HUES6 (cell line): ENCODE measurements around the gene SOD3.

Source experiments
- H3K27ac ChIP-seq: 2 replicates; pipeline ENCODE4 v1.7.0; 2013; ENCODE audit warnings: low read depth, mild to moderate bottlenecking, low read length, inconsistent platforms
- H3K27me3 ChIP-seq: 2 replicates; pipeline ENCODE4 v1.6.1; 2013; ENCODE audit warnings: low read length; ENCODE audit not compliant: control insufficient read depth, insufficient read depth
- H3K36me3 ChIP-seq: 2 replicates; pipeline ENCODE4 v1.6.1; 2013; ENCODE audit warnings: low read length; ENCODE audit not compliant: control insufficient read depth, insufficient read depth
- H3K4me1 ChIP-seq: 2 replicates; pipeline ENCODE4 v1.6.1; 2013; ENCODE audit warnings: low read length; ENCODE audit not compliant: control insufficient read depth, insufficient read depth
- H3K4me3 ChIP-seq: 2 replicates; pipeline ENCODE4 v1.5.1; 2013; ENCODE audit warnings: low read depth, low read length
- H3K9ac ChIP-seq: one replicate; pipeline ENCODE4 v1.6.1; 2013; ENCODE audit warnings: mild to moderate bottlenecking, low read length
- H3K9me3 ChIP-seq: 2 replicates; pipeline ENCODE4 v1.6.1; 2013; ENCODE audit warnings: low read depth, low read length; ENCODE audit not compliant: control insufficient read depth, insufficient read depth

The SOD3 gene, protein sequence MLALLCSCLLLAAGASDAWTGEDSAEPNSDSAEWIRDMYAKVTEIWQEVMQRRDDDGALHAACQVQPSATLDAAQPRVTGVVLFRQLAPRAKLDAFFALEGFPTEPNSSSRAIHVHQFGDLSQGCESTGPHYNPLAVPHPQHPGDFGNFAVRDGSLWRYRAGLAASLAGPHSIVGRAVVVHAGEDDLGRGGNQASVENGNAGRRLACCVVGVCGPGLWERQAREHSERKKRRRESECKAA

DNA sequence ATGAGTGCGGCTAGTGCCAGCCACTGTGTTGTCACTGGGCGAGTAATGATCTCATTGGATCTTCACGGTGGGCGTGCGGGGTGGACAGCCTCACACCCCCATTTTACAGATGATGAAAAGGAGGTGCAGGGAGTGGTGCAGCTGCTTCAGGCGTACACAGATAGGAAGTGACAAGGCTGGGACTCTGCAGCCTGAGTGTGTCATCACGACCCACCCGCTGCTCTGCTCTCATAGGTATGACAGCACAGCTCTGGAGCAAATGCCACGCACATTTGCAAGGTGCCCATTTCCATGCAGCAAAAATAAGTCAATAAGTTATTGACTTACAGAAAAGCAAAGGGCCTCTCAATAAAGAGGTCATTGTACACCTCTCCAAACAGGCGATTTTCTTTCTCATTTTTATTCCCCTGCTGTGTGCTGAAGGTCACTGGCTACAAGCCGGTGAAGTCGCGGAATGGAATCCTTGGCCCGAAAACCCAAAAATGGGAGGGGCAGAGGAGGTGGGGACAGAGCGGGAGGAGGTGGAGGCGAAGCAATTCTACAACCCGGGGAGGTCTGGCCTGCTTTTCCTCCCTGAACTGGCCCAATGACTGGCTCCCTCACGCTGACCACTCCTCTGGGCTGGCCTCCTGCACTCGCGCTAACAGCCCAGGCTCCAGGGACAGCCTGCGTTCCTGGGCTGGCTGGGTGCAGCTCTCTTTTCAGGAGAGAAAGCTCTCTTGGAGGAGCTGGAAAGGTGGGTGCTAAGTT lies at the start of gene SOD3:
SOD3 (plus strand) TSS at position 658 of the 750 bp plus-strand sequence. CDS start 3,949 bp downstream, outside the sequence.
- peak within 1 kb of the TSS; percentile 59 for H3K4me3 ChIP-seq

DNA sequence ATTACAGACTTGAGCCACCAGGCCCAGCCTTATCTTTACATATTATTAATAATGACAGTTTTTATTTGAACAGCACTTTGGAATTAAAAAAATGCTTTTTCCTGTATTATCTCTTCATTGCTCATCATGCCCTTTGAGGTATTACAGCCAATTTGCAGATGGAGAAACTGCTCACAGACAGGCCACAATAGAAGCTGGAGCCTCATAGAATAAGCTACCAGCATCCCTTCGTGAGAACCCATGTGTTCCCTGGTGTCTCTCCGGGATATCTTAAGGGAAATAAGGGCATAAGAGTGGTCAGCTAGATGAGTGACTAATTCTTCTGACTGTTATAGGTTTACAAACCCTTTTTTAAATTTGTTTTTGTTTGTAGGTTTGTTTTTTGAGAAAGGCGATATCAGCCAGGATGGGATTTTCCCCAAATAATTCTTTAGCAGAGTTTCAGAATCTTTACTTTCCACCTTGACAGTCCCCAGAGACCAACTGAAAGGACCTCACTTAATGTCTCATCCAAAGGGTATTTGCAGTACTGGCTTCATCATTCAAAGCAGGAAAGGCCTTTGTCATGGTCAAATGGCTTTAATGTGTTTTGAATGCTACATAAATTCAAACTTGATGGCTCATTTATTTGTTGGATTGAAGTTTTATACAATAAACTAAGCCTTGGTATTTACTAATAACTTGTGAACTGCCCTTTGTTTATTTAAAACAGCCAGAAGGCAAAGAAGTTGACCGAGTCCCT lies 48.0 kb upstream of the SOD3 start:
- H3K9me3 ChIP-seq, result 0 out of 2 replicates have a peak, but pooled peaks cover 4% of the 10 kb centered on the region

More for the DNA sequence above, at the start of gene SOD3:
- H3K4me1 ChIP-seq, result peaks cover 20% of the 10 kb centered on the region
- H3K36me3 ChIP-seq, result no peaks in the 10 kb centered on the region
- peaks cover 52% of the 10 kb centered on the region for H3K27me3 ChIP-seq
- H3K9me3 ChIP-seq, result no peaks in the 10 kb centered on the region
- no peak within 1 kb of the TSS for H3K27ac ChIP-seq
- H3K9ac ChIP-seq, result no peak within 1 kb of the TSS

DNA sequence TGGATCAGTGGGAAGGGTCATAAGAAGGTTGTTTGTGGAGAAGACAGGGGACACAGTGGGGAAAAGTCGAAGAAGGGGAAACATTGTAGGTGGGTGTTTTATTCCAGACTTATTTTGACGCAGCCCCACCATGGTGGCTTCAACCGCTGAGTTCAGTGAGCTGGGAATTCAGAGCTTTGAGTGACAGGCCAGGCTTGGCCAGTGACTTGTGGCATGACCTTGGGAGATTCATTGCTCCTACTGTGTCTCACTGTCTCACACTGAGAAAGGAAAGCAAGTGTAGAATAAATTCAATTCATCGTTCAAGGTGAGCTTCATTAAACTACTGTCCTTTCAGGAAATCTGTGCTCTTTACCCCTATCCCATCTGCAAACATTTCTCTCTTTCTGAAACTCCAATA lies 47.4 kb upstream of the SOD3 start:
- peaks cover 10% of the 10 kb centered on the region; the same call in 1 of the 2 replicates for H3K4me1 ChIP-seq
- no peaks in the 10 kb centered on the region for H3K27me3 ChIP-seq
- no peak overlapping the region for H3K27ac ChIP-seq
- H3K9ac ChIP-seq, result no peak overlapping the region
- 0 out of 2 replicates have a peak, but pooled peaks cover 4% of the 10 kb centered on the region for H3K9me3 ChIP-seq
- H3K4me3 ChIP-seq, result no peak overlapping the region
- H3K36me3 ChIP-seq, result no peaks in the 10 kb centered on the region

More for the DNA sequence above, 48.0 kb upstream of the SOD3 start:
- Histone ChIP-seq H3K4me3 (no peak overlapping the region), H3K27ac (no peak overlapping the region), H3K9ac (no peak overlapping the region), H3K4me1 (peaks cover 10% of the 10 kb centered on the region; the same call in 1 of the 2 replicates), H3K27me3 (no peaks in the 10 kb centered on the region), H3K36me3 (no peaks in the 10 kb centered on the region)

DNA sequence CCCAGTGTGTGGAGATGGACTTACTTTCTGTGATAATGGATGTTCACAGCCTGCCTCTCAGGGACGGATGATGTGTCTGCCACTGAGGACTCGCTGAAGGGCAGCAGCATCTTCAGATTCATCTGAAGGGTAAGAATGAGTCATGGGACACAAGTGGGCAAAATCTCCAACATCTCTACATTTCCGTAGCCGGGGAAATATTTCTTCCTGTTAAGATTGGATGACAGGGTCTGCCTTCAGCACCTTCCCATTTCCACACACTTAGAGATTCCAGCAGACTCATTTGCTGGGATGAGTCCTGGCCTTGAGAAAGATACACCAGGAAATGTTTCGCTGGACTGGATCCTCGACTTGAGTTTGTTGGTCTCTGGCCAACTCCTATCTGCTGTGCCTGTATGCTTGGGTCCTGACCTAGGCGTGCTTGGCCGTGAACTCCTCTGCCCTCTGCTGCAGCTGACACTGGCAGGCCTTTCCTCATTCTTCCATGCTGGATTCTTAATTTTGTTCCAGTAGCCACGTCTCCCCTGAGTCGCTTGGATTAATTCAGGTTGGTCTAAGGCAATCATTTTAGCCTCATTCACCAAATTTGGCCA lies 46.5 kb upstream of the SOD3 start:
- Histone ChIP-seq H3K4me3 (no peak overlapping the region), H3K9ac (no peak overlapping the region), H3K4me1 (peaks cover 10% of the 10 kb centered on the region; the same call in 1 of the 2 replicates), H3K27me3 (no peaks in the 10 kb centered on the region), H3K9me3 (0 out of 2 replicates have a peak, but pooled peaks cover 4% of the 10 kb centered on the region), H3K27ac (no peak overlapping the region), H3K36me3 (no peaks in the 10 kb centered on the region)

DNA sequence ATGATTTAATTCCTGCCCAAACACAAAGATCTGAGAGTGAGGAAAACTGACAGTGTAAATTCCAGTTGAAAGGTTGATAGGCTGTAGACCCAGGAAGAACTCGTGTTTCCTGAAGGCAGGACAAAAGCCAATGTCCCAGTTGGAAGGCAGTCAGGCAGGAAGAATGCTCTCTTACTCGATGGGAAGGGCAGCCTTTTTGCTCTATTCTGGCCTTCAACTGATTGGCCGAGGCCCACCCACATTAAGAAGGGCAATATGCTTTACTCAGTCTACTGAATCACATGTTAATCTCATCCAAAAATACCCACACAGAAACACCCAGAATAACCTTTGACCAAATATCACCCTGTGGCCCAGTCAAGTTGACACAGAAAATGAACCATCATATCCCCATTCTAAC lies 45.3 kb upstream of the SOD3 start:
- no peaks in the 10 kb centered on the region for H3K36me3 ChIP-seq
- H3K4me3 ChIP-seq, result no peak overlapping the region
- no peaks in the 10 kb centered on the region for H3K27me3 ChIP-seq
- no peak overlapping the region for H3K9ac ChIP-seq
- H3K27ac ChIP-seq, result no peak overlapping the region
- H3K4me1 ChIP-seq, result no peaks in the 10 kb centered on the region
- 0 out of 2 replicates have a peak, but pooled peaks cover 4% of the 10 kb centered on the region for H3K9me3 ChIP-seq

DNA sequence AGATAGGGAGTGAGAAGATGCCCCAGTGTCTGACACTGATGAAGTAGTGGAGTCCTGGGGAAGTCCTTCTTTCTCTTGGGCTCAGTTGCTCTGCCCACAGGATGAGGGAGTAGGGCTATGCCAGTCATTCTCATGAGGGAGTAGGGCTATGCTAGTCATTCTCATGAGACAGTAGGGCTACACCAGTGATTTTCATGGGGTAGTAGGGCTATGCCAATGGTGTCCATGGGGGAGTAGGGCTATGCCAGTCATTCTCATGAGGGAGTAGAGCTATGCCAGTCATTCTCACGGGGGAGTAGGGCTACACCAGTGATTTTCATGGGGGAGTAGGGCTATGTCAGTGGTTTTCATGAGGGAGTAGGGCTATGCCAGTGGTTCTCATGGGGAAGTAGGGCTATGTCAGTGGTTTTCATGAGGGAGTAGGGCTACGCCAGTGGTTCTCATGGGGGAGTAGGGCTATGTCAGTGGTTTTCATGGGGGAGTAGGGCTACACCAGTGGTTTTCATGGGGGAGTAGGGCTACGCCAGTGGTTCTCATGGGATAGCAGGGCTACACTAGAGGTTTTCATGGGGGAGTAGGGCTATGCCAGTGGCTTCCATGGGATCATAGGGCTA lies 43.3 kb upstream of the SOD3 start:
- no peak overlapping the region for H3K27ac ChIP-seq
- H3K4me3 ChIP-seq, result no peak overlapping the region
- H3K36me3 ChIP-seq, result no peaks in the 10 kb centered on the region
- H3K9me3 ChIP-seq, result peaks cover 7% of the 10 kb centered on the region
- no peak overlapping the region for H3K9ac ChIP-seq
- H3K27me3 ChIP-seq, result no peaks in the 10 kb centered on the region
- H3K4me1 ChIP-seq, result no peaks in the 10 kb centered on the region

DNA sequence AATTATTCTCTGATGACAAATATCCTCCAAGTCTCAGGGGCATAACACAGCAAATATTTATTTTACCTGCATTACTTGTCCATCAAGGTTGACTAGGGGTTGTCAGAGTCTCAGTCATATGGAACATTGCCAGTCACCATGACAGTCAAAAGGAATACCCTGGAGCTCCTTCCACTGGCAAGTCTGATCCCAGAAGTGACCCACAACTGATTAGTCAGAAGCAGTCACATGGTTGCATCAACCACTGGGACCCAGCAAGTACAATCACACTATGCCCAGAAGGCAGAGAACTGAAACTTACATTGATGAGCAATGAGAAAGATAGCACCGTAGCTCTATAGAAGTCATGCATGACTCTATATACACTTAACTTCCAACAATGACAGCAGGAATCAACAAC lies 41.9 kb upstream of the SOD3 start:
- Histone ChIP-seq H3K36me3 (no peaks in the 10 kb centered on the region), H3K27me3 (no peaks in the 10 kb centered on the region), H3K9ac (no peak overlapping the region), H3K4me3 (no peak overlapping the region), H3K27ac (no peak overlapping the region), H3K4me1 (no peaks in the 10 kb centered on the region), H3K9me3 (peaks cover 7% of the 10 kb centered on the region)

DNA sequence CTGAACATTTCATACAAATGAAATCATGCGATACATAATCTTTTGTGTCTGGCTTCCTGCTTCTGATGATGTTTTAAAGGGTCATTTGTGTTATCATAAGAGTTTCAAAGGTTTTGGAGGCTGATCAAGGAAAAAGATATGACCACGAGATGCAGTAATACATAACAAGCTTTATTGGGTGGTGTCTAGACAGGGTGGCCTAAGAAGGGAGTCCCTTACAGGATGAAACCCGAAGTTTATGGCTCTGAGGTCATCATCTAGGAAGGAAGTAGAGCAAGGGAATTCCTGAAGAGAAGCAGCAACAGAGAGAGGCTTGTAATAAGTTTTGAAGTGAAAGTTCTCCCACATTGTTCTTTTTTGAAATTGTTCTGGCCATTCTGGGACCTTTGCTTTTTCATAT lies 40.8 kb upstream of the SOD3 start:
- H3K27ac ChIP-seq, result no peak overlapping the region

DNA sequence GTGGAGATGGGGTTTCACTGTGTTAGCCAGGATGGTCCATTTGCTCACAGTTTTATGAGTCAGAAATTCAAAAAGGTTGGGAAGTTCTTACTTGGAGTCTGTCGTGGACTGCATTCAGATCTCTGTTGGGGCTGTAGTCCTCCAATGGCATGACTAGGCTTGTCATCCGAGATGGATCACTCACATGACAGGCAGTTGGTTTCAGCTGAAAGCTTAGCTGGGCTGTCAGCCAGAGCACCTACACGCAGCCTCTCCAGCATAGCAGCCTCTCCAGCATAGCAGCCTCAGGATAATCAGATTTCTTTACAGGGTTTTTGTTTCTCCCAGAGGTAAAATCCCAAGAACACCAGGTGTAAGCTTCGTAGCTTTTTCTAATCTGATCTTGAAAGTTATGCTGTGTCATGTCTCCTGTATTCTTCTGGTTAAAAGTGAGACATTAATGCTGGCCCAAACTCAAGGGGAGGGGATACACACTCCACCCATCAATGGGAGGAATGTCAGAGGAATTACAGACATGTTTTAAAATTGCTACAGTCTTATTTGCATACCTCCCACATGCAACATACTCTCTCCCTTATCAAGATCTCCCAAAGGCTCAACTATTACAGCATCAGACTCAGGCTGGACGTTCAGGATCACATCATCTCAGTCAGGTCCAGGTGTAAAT lies 31.6 kb upstream of the SOD3 start:
- Histone ChIP-seq H3K27me3 (no peaks in the 10 kb centered on the region), H3K9me3 (no peaks in the 10 kb centered on the region), H3K4me1 (no peaks in the 10 kb centered on the region), H3K36me3 (no peaks in the 10 kb centered on the region), H3K9ac (no peak overlapping the region), H3K27ac (no peak overlapping the region), H3K4me3 (no peak overlapping the region)

More for the DNA sequence above, 40.8 kb upstream of the SOD3 start:
- H3K36me3 ChIP-seq, result no peaks in the 10 kb centered on the region
- no peaks in the 10 kb centered on the region for H3K27me3 ChIP-seq
- H3K4me1 ChIP-seq, result no peaks in the 10 kb centered on the region
- H3K9ac ChIP-seq, result no peak overlapping the region
- H3K9me3 ChIP-seq, result peaks cover 7% of the 10 kb centered on the region
- no peak overlapping the region for H3K4me3 ChIP-seq

DNA sequence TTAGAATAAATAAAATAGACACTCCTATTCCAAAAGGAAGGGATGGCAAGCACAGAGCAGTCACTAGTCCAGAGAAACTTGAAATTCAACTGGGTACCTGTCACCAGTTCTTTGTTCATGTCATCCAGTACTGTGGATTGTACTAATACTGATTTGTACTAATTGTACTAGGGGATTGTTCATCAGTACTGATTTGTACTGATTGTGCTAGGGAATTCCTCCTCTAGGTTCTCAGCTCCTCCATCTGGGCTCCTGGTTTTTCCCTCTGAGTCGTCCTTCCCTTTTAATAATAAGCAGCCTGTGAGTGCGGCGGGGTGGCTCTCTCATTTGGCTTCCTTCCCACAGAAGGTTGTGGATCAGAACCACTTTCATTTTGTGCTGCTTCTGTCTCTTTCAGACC lies 31.0 kb upstream of the SOD3 start:
- H3K4me1 ChIP-seq, result no peaks in the 10 kb centered on the region
- H3K9ac ChIP-seq, result no peak overlapping the region
- no peak overlapping the region for H3K27ac ChIP-seq
- H3K36me3 ChIP-seq, result no peaks in the 10 kb centered on the region
- no peaks in the 10 kb centered on the region for H3K27me3 ChIP-seq
- H3K9me3 ChIP-seq, result no peaks in the 10 kb centered on the region
- no peak overlapping the region for H3K4me3 ChIP-seq
